ENCODE measurements around the gene COL1A1.

The COL1A1 gene

DNA sequence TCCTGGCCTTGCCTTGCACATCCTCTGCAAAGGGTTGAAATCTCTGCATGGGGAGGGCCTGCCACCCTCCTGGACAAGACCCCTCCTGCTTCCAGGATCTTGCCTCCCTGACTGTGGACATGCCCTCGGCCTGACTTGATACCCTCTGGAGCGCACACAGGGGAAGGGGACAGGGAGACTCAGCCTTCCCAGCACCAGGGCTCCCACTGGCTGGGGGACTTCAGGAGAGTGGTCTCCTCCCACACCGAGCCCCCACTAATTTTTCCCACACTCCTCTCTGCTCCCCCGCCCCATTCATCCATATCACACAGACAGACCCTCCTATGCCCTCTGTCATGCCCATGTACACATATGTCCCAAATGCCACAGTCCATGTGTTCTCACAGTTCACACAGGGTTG lies 21.3 kb downstream of the COL1A1 start:
- TF ChIP-seq, protein P1, sequence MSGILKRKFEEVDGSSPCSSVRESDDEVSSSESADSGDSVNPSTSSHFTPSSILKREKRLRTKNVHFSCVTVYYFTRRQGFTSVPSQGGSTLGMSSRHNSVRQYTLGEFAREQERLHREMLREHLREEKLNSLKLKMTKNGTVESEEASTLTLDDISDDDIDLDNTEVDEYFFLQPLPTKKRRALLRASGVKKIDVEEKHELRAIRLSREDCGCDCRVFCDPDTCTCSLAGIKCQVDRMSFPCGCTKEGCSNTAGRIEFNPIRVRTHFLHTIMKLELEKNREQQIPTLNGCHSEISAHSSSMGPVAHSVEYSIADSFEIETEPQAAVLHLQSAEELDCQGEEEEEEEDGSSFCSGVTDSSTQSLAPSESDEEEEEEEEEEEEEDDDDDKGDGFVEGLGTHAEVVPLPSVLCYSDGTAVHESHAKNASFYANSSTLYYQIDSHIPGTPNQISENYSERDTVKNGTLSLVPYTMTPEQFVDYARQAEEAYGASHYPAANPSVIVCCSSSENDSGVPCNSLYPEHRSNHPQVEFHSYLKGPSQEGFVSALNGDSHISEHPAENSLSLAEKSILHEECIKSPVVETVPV (CRISPR knock-in tag; IDR thresholded peaks at IDR 0.05), result no peak
- TF ChIP-seq, protein P2, sequence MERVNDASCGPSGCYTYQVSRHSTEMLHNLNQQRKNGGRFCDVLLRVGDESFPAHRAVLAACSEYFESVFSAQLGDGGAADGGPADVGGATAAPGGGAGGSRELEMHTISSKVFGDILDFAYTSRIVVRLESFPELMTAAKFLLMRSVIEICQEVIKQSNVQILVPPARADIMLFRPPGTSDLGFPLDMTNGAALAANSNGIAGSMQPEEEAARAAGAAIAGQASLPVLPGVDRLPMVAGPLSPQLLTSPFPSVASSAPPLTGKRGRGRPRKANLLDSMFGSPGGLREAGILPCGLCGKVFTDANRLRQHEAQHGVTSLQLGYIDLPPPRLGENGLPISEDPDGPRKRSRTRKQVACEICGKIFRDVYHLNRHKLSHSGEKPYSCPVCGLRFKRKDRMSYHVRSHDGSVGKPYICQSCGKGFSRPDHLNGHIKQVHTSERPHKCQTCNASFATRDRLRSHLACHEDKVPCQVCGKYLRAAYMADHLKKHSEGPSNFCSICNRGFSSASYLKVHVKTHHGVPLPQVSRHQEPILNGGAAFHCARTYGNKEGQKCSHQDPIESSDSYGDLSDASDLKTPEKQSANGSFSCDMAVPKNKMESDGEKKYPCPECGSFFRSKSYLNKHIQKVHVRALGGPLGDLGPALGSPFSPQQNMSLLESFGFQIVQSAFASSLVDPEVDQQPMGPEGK (CRISPR knock-in tag; IDR thresholded peaks at IDR 0.05; ENCODE audit: borderline replicate concordance), result no peak
- TF ChIP-seq ESRRG (CRISPR knock-in tag; IDR thresholded peaks at IDR 0.05), result no peak
- no peak for TF ChIP-seq RARB (CRISPR knock-in tag; IDR thresholded peaks at IDR 0.05)
- TF ChIP-seq ZFP3 (CRISPR knock-in tag; IDR thresholded peaks at IDR 0.05), result no peak
- TF ChIP-seq CSDC2 (CRISPR knock-in tag; IDR thresholded peaks at IDR 0.05), result no peak
- no peak for TF ChIP-seq TCF4 (CRISPR knock-in tag; IDR thresholded peaks at IDR 0.05; ENCODE audit: borderline replicate concordance)
- TF ChIP-seq ZNF70 (CRISPR knock-in tag; IDR thresholded peaks at IDR 0.05), result no peak
- no peak for TF ChIP-seq GLIS3 (CRISPR knock-in tag; IDR thresholded peaks at IDR 0.05)
- TF ChIP-seq, protein P3, sequence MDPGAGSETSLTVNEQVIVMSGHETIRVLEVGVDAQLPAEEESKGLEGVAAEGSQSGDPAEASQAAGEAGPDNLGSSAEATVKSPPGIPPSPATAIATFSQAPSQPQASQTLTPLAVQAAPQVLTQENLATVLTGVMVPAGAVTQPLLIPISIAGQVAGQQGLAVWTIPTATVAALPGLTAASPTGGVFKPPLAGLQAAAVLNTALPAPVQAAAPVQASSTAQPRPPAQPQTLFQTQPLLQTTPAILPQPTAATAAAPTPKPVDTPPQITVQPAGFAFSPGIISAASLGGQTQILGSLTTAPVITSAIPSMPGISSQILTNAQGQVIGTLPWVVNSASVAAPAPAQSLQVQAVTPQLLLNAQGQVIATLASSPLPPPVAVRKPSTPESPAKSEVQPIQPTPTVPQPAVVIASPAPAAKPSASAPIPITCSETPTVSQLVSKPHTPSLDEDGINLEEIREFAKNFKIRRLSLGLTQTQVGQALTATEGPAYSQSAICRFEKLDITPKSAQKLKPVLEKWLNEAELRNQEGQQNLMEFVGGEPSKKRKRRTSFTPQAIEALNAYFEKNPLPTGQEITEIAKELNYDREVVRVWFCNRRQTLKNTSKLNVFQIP (CRISPR knock-in tag; IDR thresholded peaks at IDR 0.05; ENCODE audit: borderline replicate concordance, low read depth), result no peak
- TF ChIP-seq OSR1 (CRISPR knock-in tag; IDR thresholded peaks at IDR 0.05), result no peak
- TF ChIP-seq ZNF565 (CRISPR knock-in tag; conservative IDR thresholded peaks at IDR 0.05; ENCODE audit: low read depth), result no peak
- TF ChIP-seq BACH2 (CRISPR knock-in tag; IDR thresholded peaks at IDR 0.05; ENCODE audit: borderline replicate concordance), result no peak
- TF ChIP-seq SNAI2 (CRISPR knock-in tag; IDR thresholded peaks at IDR 0.05), result no peak
- ATAC-seq, result no peak

DNA sequence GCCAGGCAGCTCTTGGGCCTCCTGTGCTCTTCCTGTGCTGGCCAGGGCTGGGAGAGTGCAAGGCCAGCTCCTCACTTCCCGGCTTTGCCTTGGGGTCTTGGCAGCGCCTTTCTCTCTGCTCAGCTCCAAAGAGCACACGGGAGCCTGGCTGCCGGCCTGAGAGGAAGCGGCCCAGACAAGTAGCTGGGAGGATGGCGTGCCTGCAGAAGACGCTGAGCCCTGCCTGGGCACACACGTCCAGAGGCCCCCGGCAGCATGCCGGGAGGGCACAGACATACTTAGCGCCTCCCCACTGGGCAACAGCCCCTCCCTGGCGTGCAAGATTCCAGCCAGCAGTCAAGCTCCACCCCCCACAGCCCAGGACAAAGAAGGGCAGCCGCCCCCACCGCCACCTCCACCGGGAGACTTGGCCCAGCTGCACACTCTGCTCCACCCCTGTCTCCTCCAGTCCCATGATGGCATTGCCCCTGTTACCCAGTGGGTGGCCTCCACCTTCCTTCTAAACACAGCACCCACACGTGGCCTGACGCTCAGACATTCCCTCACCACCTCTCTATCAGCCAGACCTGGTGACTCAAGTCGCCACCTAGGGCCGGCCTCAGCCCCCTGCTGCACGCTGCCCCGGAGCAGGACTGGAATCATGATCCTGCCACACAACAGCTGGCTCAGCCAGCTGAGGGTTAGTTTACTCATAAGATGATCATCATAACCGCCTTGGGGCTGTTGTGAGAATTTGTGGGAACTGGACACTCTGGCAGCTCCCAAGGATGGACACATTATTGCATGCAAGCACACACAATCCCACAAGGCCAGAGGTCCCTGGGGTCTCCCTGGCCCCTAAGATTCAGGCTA lies 23.2 kb downstream of the COL1A1 start:
- ATAC-seq, result peak; percentile 76

More for the DNA sequence above, 23.2 kb downstream of the COL1A1 start:
- no peak for TF ChIP-seq ZC3H10 (CRISPR knock-in tag; IDR thresholded peaks at IDR 0.05)
- no peak for TF ChIP-seq ARNTL (CRISPR knock-in tag; IDR thresholded peaks at IDR 0.05; ENCODE audit: borderline replicate concordance, low read depth)
- TF ChIP-seq, protein P2 (CRISPR knock-in tag; IDR thresholded peaks at IDR 0.05; ENCODE audit: borderline replicate concordance), result peak; percentile 88; the same call in 1 of the 2 replicates
- no peak for TF ChIP-seq RARB (CRISPR knock-in tag; IDR thresholded peaks at IDR 0.05)
- TF ChIP-seq ZNF8 (CRISPR knock-in tag; IDR thresholded peaks at IDR 0.05), result no peak
- peak; percentile 30; the same call in 1 of the 2 replicates for TF ChIP-seq ZFP3 (CRISPR knock-in tag; IDR thresholded peaks at IDR 0.05)
- no peak for TF ChIP-seq ESRRG (CRISPR knock-in tag; IDR thresholded peaks at IDR 0.05)
- 0 out of 2 replicates have a peak, but pooled peaks have one; percentile 6 for TF ChIP-seq ZNF70 (CRISPR knock-in tag; IDR thresholded peaks at IDR 0.05)
- peak; percentile 6; the same call in 1 of the 2 replicates for TF ChIP-seq GLIS3 (CRISPR knock-in tag; IDR thresholded peaks at IDR 0.05)
- TF ChIP-seq, protein P4, sequence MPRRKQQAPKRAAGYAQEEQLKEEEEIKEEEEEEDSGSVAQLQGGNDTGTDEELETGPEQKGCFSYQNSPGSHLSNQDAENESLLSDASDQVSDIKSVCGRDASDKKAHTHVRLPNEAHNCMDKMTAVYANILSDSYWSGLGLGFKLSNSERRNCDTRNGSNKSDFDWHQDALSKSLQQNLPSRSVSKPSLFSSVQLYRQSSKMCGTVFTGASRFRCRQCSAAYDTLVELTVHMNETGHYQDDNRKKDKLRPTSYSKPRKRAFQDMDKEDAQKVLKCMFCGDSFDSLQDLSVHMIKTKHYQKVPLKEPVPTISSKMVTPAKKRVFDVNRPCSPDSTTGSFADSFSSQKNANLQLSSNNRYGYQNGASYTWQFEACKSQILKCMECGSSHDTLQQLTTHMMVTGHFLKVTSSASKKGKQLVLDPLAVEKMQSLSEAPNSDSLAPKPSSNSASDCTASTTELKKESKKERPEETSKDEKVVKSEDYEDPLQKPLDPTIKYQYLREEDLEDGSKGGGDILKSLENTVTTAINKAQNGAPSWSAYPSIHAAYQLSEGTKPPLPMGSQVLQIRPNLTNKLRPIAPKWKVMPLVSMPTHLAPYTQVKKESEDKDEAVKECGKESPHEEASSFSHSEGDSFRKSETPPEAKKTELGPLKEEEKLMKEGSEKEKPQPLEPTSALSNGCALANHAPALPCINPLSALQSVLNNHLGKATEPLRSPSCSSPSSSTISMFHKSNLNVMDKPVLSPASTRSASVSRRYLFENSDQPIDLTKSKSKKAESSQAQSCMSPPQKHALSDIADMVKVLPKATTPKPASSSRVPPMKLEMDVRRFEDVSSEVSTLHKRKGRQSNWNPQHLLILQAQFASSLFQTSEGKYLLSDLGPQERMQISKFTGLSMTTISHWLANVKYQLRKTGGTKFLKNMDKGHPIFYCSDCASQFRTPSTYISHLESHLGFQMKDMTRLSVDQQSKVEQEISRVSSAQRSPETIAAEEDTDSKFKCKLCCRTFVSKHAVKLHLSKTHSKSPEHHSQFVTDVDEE (CRISPR knock-in tag; IDR thresholded peaks at IDR 0.05), result peak; percentile 19; the same call in 1 of the 2 replicates
- TF ChIP-seq TCF4 (CRISPR knock-in tag; IDR thresholded peaks at IDR 0.05; ENCODE audit: borderline replicate concordance), result 0 out of 2 replicates have a peak, but pooled peaks have one; percentile 43
- TF ChIP-seq SNAI2 (CRISPR knock-in tag; IDR thresholded peaks at IDR 0.05), result no peak; the same call in 1 of the 2 replicates

All from SK-N-SH treated with all-trans-retinoic acid at 6 μM for 48 hours (cell line).